ENCODE data around the gene CYP3A4.
"Not testable (repeated sequence)": the region's sequence is repeated elsewhere in the genome, so short reads cannot be mapped to it uniquely, and the experiment has no call there.

The CYP3A4 gene

GRCh38 chr7:99748846-99749579, 35.0 kb downstream of the CYP3A4 start:
- FAIRE-seq: no peak

GRCh38 chr7:99746915-99747314, 37.1 kb downstream of the CYP3A4 start:
- not testable (repeated sequence) for FAIRE-seq

GRCh38 chr7:99745395-99745794, 38.6 kb downstream of the CYP3A4 start:
- not testable (repeated sequence) for FAIRE-seq

GRCh38 chr7:99742737-99743394, 41.1 kb downstream of the CYP3A4 start:
- FAIRE-seq: no peak

DNA sequence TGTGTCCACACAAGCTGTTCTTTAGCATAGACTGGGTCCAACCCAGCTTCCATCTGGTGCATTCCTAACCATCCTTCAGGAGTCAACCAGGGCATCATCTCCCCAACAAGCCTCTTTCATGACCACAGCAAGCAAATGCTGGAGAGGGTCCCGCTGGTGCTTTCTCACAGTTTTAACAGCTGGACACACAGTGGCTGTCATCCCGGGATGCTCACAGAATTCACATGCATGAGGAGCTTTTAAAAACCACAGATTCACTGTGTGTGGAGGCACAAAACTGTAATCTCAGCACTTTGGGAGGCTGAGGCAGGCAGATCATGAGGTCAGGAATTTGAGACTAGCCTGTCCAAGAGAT, 42.6 kb downstream of the CYP3A4 start:
- FAIRE-seq: no peak

DNA sequence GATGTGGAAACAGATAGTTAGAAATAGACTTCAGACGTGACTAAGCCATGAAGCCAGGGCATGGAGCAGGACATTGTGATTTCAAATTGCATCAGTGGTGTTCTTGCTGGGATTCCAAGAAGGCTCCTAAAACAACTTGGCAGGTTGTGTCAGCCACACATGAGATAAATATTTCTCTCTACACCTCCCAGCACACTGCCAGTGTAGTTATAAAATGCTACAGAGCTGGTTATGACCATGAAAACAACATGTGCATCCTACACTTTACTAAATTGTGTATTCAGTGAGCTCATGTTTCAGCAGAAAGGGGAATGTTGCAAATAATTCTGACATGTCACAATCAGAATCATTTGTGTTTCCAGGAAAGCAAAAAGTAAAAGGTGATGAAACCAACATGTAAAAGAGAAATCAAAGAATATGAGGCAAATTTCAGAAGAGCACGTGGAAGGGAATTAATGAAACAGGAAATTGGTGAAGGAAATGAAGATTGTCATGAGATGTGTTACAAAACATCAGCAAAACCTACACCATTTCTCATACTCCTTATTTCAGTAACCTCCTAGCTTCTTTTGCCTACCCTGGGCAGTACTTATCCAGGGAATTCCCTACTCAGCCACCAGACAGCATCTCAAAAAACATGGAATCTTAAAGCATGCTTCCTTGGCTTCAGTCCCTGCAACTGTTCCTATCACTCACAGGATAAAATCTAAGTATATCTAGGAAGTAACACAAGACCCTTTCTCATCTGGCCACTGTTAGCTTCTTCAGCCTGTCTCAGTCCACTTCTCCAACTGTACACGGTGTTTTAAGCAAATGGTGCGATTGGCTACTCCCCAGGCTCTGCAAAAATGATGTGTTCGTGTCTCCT, 43.2 kb downstream of the CYP3A4 start:
- FAIRE-seq: no peak

GRCh38 chr7:99739699-99740572, 44.0 kb downstream of the CYP3A4 start:
- FAIRE-seq: no peak

DNA sequence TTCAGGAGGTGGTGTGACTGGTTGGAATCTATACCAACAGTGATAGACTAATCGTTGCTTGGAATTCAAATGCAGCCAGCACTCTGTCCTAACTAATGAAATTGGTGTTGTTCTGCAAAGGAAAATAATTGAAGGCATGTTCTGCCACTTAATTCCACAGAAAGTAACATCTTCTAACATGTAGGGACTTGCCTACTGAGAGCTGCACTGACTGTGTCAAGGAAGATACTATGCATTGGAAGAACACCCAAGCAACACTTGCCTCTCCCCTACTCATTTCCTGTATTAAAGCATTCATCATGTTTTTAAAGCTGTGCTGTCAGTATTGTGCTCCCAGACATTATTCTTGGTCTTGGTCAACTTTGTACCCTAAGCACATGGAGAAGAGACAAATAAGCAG, 46.3 kb downstream of the CYP3A4 start:
- FAIRE-seq: no peak

DNA sequence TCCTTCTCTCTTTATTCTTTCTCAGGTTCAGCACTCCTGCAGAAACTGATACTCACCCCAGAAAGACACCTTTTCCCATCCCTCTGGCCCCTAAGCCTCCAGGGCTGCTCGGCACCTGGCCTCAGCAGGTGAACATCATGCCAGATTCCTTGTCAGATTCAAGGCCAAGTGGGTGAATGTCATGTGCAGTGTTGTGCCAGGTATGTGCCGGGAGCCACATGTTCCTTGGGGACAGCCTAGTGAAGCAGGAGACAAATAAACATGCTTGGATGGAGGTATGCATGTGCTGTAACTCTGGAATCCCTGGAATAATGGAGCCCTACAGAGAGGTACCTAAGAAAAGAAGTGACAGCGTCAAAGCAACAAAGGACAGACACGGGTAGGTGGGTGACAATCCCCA, 47.3 kb downstream of the CYP3A4 start:
- FAIRE-seq: not testable (repeated sequence)

DNA sequence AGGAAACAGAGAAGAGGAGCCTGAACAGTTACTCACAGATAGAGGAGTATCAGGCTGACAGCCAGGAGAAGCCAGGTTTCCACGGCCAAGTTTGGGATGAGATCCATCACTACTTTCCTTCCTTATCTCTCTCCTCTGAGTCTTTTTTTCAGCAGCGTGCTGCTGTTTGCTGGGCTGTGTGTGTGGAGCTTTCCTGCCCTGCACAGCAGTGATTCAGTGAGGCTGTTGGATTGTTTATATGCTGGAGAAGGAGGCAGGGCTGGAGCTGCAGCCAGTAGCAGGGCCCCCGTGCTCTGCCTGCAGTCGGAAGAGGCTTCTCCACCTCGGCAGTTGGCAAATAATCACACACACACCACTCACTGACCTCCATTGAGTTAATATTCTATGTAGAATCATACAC, 49.0 kb downstream of the CYP3A4 start, which contains the start of gene CYP3A7:
CYP3A7 (minus strand) TSS at position 210 of the 400 bp plus-strand sequence; CDS start at position 107, 103 bp downstream.
- no peak for FAIRE-seq

DNA sequence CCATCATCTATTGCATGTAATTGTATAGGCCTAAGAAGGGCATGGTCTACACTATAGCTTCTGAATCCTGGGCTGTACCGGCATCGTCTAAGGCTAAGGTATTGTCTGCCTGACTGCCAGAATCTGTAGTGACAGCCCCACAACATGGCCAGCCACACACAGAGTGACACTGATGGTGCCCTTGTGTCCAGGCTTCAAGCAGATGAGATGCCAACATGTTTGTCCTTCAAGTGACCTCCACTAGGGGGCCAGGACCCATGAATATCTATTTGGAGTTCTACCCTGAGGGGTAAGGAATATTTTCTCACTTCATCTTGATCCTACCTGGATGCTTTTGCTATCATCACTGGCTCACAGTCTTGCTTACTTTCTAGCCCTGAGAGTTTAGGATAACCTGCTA, 50.5 kb downstream of the CYP3A4 start:
- no peak for FAIRE-seq

GRCh38 chr7:99733003-99733402, 51.0 kb downstream of the CYP3A4 start:
- no peak for FAIRE-seq

DNA sequence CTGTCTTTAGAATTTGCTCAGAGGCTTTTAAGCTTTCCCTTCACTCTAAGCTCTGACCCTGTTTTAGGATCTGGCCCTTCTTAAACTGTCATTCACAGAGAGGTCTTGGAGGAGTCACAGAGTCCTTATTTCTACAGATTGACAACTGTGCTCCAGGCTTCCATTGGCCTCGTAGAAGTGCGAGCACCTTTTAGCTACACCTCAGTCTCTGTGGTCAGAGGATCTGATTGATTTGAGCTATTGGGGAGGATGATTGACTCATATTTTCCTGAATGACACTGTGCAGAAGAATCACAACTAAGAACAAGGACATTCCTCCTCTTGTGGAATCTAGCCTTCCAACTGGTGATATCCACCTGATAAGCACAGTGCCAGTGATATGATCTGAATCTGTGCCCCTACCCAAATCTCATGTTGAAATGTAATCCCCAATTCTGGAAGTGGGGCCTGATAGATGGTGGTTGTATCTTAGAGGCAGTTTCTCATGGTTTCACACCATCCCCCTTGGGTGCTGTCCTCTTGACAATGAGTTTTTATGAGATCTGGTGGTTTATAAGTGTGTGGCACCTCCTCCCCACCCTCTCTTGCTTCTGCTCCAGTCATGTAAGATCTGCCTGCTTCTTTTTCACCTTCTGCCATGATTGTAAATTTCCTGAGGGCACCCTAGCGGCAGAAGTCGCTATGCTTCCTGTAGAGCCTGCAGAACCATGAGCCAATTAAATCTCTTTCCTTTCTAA, 52.2 kb downstream of the CYP3A4 start:
- FAIRE-seq: no peak

- no peak for FAIRE-seq
These were observed 53.0 kb downstream of the CYP3A4 start for GRCh38 chr7:99730992-99731391.

DNA sequence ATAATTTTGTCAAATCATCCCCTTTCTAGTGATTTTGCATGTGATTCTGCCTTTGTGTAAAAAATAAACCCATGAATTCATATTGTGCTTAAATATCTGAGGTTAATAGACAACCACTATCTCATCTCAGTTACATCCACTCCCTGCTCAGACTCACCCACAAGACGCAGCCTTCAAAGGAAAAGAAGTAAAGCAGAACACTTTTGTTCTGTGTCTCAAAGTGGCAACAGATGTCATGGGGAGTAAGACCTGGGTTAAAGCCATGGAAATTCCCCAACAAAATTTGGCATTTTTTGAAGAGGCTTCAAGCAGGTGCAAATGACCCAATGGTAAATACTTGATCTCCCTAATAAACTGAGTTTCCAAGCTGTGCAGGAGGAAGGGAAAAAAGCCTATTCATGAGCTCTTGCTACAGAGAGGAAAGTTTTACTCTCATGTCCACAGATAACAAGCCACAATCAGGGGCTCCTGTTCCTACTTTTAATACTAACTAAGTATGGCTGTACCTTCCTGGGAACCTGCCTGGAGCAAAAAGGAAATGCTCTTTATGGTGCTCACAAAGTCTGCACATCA, 53.7 kb downstream of the CYP3A4 start:
- FAIRE-seq: no peak

- no peak for FAIRE-seq
These were observed 54.3 kb downstream of the CYP3A4 start for GRCh38 chr7:99729486-99730237.

- no peak for FAIRE-seq
These were observed 55.4 kb downstream of the CYP3A4 start for GRCh38 chr7:99728615-99729014.

DNA sequence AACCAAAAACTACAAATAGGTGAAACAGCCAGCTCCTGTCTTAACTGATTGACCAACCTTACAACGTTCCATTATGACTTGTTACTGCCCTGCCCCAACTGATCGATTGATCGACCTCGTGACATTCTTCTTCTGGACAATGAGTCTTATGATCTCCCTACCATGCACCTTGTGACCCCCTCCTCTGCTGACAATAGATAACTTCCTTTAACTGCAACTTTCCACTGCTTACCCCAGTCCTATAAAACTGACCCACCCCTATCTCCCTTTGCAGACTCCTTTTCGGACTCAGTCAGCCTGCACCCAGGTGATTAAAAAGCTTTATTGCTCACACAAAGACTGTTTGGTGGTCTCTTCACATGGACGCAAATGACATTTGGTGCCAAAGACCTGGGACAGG, 60.8 kb downstream of the CYP3A4 start:
- FAIRE-seq: not testable (repeated sequence)

GRCh38 chr7:99720800-99721595, 63.0 kb downstream of the CYP3A4 start:
- FAIRE-seq: no peak

Data from A204.1 (cell line).